MM.1S (cell line): ENCODE measurements around the gene NTN4.

Experiments
- EZH2phosphoT487 ChIP-seq: fragments of 300-600 bp; sonication (generic); IDR thresholded peaks from 2 replicates; pipeline ENCODE4 v1.6.1; 2018; ENCODE audit warnings: antibody characterized with exemption, low read length
- TF ChIP-seq, protein P1 (sequence below): fragments of 300-600 bp; sonication (generic); IDR thresholded peaks from 2 replicates; pipeline ENCODE4 v1.5.1; 2016; ENCODE audit warnings: antibody characterized with exemption, low read length, mixed read lengths

DNA sequence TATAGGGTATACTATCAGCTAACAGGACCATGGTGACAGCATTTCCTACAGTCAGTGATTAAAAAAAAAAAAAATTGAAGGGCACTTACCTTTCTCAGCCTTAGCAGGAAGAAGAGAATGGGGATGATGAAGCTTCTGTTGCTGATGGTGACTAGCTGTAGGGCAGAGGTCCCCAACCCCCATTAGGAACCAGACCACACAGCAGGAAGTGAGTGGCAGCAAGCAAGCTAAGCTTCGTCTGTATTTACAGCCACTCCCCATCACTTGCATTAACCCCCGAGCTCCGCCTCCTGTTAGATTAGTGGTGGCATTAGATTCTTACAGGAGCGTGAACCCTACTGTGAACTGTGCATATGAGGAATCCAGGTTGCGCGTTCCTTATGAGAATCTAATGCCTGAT, 148.0 kb downstream of the NTN4 start:
- TF ChIP-seq, protein P1, sequence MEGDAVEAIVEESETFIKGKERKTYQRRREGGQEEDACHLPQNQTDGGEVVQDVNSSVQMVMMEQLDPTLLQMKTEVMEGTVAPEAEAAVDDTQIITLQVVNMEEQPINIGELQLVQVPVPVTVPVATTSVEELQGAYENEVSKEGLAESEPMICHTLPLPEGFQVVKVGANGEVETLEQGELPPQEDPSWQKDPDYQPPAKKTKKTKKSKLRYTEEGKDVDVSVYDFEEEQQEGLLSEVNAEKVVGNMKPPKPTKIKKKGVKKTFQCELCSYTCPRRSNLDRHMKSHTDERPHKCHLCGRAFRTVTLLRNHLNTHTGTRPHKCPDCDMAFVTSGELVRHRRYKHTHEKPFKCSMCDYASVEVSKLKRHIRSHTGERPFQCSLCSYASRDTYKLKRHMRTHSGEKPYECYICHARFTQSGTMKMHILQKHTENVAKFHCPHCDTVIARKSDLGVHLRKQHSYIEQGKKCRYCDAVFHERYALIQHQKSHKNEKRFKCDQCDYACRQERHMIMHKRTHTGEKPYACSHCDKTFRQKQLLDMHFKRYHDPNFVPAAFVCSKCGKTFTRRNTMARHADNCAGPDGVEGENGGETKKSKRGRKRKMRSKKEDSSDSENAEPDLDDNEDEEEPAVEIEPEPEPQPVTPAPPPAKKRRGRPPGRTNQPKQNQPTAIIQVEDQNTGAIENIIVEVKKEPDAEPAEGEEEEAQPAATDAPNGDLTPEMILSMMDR = no peak
- TF ChIP-seq EZH2phosphoT487 = no peak
